GM23248 (cell line): Measurements from ENCODE around the gene CADPS2.

Experiments
- EZH2 ChIP-seq: fragments of 200-600 bp; sonication (generic); IDR thresholded peaks from 2 replicates; pipeline ENCODE4 v1.6.1; 2018; ENCODE audit warnings: antibody characterized with exemption, mild to moderate bottlenecking; ENCODE audit not compliant: insufficient read depth, poor library complexity, severe bottlenecking
- EZH2phosphoT487 ChIP-seq: fragments of 200-600 bp; sonication (generic); IDR thresholded peaks from 2 replicates; pipeline ENCODE4 v1.6.1; 2018; ENCODE audit warnings: antibody characterized with exemption, moderate library complexity, mild to moderate bottlenecking, low read depth; ENCODE audit not compliant: insufficient read depth

GRCh38 chr7:122658856-122659255 lies 227.4 kb downstream of the CADPS2 start:
- TF ChIP-seq EZH2: no peak
- TF ChIP-seq EZH2phosphoT487: no peak
